ENCODE data around the gene CD207. TPM values are rescaled to one million over a fixed set of nuclear protein-coding genes. Genes with fewer than 3 reads are reported as not detected.

Gene CD207
- total RNA-seq, 4 donors from 2014 or later, result not detected

DNA sequence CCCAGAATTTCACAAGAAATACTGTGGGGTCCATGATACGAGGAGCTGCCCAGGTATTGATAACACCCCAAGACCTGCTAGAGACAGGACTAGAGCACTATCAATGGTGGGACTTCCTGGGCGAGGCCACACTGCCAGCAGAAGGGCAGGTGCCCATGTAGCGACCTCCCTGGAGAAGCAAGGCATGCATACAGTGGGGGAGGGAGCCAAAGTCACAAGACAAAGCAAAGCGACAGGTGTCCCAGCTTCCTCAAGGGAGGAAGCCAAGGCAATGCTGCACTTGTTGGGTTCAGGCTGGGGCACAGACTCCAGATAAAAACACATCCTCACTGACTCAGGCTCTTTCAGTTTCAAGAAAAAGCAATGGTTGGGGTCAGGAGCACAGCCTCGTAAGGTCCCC lies 7.5 kb downstream of the CD207 start:
- TF ChIP-seq, protein P1, sequence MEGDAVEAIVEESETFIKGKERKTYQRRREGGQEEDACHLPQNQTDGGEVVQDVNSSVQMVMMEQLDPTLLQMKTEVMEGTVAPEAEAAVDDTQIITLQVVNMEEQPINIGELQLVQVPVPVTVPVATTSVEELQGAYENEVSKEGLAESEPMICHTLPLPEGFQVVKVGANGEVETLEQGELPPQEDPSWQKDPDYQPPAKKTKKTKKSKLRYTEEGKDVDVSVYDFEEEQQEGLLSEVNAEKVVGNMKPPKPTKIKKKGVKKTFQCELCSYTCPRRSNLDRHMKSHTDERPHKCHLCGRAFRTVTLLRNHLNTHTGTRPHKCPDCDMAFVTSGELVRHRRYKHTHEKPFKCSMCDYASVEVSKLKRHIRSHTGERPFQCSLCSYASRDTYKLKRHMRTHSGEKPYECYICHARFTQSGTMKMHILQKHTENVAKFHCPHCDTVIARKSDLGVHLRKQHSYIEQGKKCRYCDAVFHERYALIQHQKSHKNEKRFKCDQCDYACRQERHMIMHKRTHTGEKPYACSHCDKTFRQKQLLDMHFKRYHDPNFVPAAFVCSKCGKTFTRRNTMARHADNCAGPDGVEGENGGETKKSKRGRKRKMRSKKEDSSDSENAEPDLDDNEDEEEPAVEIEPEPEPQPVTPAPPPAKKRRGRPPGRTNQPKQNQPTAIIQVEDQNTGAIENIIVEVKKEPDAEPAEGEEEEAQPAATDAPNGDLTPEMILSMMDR (IDR thresholded peaks at IDR 0.05; ENCODE audit: low read depth), result no peak

GRCh38 chr2:70827388-70827787 lies 8.2 kb downstream of the CD207 start:
- TF ChIP-seq, protein P1 (IDR thresholded peaks at IDR 0.05; ENCODE audit: low read depth), result no peak

DNA sequence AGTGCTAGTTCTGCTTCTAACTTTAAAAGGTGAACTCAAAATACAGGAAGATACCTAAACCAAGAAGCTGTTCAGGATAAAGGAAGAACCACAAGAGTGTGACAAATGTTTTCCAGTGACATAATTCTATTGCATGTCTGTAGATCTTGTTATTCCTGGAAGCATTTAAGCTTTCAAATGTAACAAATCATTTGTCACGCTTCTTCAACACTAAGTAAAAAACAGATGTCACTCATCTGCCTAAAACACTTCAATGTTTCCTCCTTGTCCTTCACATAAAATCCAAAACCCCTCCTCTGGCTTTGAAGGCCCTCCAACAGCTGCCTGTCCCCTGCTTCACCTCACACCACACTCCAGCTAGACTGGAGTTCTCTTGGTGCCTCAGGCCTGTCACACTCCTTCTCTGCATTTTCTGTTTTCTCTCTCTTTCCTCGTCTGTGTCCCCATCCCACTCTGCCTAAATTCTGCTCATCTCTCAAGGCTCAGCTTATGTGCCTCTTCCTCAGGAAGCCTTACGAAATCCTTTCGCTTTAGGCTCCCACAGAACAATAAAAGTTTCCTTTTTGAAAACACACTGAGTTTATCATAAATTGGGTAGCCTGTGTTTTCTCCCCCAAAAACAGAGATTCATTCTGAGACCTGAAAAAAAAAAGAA lies 8.8 kb downstream of the CD207 start:
- TF ChIP-seq, protein P1 (IDR thresholded peaks at IDR 0.05; ENCODE audit: low read depth), result no peak

DNA sequence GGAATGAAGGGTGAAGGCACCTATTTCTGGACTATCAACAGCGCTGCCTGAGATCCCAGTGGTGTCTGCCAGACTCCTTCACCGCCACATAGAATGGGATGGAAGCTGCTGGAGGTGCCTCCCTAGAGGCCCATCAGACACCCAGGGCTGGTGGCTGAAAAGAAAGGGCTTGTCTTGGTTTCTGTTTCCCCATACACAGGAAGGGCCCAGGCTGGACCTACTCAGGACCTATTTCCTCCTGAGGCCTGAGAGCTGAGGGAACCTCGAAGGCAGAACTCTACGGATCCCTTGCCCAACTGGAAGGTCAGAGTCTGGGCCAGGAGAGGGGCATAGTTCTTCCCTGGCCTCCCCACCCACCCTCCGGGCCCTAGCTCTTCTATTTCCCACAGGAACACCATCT lies 12.4 kb downstream of the CD207 start:
- TF ChIP-seq, protein P1 (IDR thresholded peaks at IDR 0.05; ENCODE audit: low read depth), result no peak

DNA sequence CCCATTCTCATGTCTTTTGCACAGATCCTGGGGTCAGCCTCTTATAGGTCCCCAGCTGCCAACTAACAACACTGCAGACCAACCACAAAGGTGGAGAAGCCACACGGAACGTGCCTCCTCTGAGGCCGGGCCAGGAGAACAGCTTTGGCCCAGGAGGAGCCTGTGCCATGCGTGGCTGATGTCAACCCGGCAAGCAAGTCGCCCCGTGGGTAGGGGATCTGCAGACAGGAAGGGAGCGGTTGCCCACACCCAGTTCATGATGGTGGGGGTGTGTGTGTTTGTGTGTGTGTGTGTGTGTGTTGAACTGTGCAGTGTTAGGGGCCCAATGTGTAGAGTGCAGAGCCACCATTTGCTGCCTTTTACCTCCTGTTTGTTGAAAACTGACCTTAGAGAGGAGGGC lies 12.8 kb downstream of the CD207 start:
- TF ChIP-seq, protein P1 (IDR thresholded peaks at IDR 0.05; ENCODE audit: low read depth), result no peak

DNA sequence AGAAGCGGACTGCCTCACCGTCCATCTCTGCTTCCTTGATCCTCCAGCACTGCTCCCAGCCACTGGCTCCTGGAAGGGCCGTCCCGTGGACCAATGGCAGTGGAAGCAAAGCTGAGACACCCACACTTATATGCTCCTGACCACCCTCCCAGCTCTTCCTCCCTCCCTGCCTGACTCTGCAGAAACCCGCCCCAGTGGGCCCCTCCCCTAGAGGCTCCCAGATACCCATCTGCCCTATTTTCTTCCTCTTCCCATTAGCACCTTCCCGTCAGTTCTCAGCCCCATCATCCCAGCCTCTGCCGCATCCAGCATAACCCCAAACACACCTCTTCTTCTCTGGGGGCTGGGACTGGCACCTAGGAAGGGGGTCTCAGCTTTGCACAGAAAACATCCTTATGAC lies 15.1 kb downstream of the CD207 start, which contains the start of gene CLEC4F:
CLEC4F (minus strand) TSS at position 101 of the 400 bp plus-strand sequence; CDS start at position 25, 76 bp downstream.
- TF ChIP-seq, protein P1 (IDR thresholded peaks at IDR 0.05; ENCODE audit: low read depth), result no peak

- TF ChIP-seq, protein P1 (IDR thresholded peaks at IDR 0.05; ENCODE audit: low read depth), result no peak
These were observed 18.2 kb downstream of the CD207 start for GRCh38 chr2:70817284-70817954.

All from subcutaneous adipose tissue (tissue), 4 donors.